ENCODE data around the gene RIPK1. TPM values are rescaled to one million over a fixed set of nuclear protein-coding genes. Genes with fewer than 3 reads are reported as not detected.
A peak's percentile ranks its signal among the peaks of the same experiment; 100 is the strongest.

Gene RIPK1
- total and polyA plus RNA-seq, 9 of the 15 experiments (the other 6 are each of a cell fraction or from before 2014, with no cell fraction given): 3.8 to 24.9 (median 17.7) TPM

DNA sequence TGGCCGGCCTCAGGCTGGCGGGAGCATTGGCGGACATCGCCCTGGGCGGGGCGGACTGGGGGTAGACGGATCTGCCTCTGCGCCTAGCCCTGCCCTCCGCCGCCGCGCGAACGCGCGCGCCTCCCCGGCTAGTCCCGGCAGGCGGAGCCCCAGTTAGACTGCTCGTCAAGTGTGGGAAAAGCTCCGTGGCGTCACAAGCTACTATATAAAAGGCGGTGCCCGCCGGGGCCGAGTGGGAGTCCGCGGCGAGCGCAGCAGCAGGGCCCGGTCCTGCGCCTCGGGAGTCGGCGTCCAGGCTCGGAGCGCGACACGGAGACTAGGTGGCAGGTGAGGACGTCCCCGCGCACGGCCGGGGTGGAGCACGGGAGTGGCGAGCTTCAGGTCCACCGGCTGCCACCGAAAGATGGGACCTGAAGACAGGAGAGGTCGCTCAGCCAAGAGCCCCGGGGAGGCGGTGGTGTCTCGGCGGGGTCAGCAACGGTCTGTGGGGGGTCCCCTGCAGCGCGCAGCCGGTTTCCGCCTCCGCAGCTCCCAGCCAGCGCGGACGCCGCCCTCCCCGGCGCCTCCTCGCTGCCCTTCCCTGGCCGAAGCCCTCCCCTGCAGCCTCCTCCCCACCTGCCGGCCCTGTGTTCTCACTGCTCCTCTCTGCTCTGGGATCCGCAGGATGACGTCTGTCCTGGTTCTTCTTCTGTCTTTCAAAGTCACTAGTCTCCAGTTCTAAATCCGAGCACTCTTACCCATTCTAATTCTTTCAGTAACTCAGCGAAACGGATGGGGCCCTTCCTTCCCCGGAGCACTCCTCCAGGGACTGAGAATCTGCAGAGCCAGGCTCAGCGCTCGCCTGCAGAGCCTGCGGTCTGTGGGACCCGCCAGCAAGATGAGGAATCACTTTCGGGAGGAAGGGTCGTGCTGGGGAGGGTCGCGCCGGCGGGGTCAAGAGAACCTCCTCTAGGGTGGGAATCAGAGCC, 4.3 kb upstream of the RIPK1 start (continued):
- TF ChIP-seq CAMTA2 (CRISPR knock-in tag; conservative IDR thresholded peaks at IDR 0.05) (0 out of 2 replicates have a peak, but pooled peaks have one; percentile 23), CTBP1 (IDR thresholded peaks at IDR 0.05; ENCODE audit: borderline replicate concordance) (peak; percentile 96), ZNF512 (tag; IDR thresholded peaks at IDR 0.05) (no peak), PTBP1 (IDR thresholded peaks at IDR 0.05; ENCODE audit: low read depth, low read length) (no peak; the same call in 1 of the 2 replicates), ZNF253 (CRISPR knock-in tag; conservative IDR thresholded peaks at IDR 0.05) (no peak), CHCHD3 (CRISPR knock-in tag; IDR thresholded peaks at IDR 0.05) (no peak), ZNF395 (CRISPR knock-in tag; IDR thresholded peaks at IDR 0.05) (no peak), NFRKB (IDR thresholded peaks at IDR 0.05; ENCODE audit: low read depth) (no peak), ARID3A (IDR thresholded peaks at IDR 0.05; ENCODE audit: borderline replicate concordance, low read depth, low read length) (no peak), TAF7 (tag; IDR thresholded peaks at IDR 0.05) (0 out of 2 replicates have a peak, but pooled peaks have one; percentile 46), SRSF3 (IDR thresholded peaks at IDR 0.05; ENCODE audit: insufficient read depth, low read length) (no peak), RAD51 (IDR thresholded peaks at IDR 0.05; ENCODE audit: borderline replicate concordance, low read depth) (peak; percentile 4; the same call in 1 of the 2 replicates), CHD4 (IDR thresholded peaks at IDR 0.05; ENCODE audit: insufficient read depth, insufficient replicate concordance, low read depth, low read length, poor library complexity, severe bottlenecking) (no peak), NR4A1 (CRISPR knock-in tag; IDR thresholded peaks at IDR 0.05) (no peak), NR4A1 (tag; IDR thresholded peaks at IDR 0.05) (no peak), HMGN3 (IDR thresholded peaks at IDR 0.05; ENCODE audit: borderline replicate concordance, extremely low read depth, insufficient read length, low read depth, low read length) (peak; percentile 54)
- TF ChIP-seq, protein P1, sequence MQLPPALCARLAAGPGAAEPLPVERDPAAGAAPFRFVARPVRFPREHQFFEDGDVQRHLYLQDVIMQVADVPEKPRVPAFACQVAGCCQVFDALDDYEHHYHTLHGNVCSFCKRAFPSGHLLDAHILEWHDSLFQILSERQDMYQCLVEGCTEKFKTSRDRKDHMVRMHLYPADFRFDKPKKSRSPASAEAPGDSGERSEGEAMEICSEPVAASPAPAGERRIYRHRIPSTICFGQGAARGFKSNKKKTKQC (CRISPR knock-in tag; IDR thresholded peaks at IDR 0.05): peak; percentile 79; the same call in 1 of the 2 replicates
- TF ChIP-seq, protein P2, sequence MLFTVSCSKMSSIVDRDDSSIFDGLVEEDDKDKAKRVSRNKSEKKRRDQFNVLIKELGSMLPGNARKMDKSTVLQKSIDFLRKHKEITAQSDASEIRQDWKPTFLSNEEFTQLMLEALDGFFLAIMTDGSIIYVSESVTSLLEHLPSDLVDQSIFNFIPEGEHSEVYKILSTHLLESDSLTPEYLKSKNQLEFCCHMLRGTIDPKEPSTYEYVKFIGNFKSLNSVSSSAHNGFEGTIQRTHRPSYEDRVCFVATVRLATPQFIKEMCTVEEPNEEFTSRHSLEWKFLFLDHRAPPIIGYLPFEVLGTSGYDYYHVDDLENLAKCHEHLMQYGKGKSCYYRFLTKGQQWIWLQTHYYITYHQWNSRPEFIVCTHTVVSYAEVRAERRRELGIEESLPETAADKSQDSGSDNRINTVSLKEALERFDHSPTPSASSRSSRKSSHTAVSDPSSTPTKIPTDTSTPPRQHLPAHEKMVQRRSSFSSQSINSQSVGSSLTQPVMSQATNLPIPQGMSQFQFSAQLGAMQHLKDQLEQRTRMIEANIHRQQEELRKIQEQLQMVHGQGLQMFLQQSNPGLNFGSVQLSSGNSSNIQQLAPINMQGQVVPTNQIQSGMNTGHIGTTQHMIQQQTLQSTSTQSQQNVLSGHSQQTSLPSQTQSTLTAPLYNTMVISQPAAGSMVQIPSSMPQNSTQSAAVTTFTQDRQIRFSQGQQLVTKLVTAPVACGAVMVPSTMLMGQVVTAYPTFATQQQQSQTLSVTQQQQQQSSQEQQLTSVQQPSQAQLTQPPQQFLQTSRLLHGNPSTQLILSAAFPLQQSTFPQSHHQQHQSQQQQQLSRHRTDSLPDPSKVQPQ (CRISPR knock-in tag; IDR thresholded peaks at IDR 0.05; ENCODE audit: borderline replicate concordance): no peak
